ENCODE results near the gene CHPF. TPM values are rescaled to one million over a fixed set of nuclear protein-coding genes. Genes with fewer than 3 reads are reported as not detected.

Gene CHPF
- total and polyA plus RNA-seq, 9 donors, result 46.1 to 74.6 (median 61.9) TPM

DNA sequence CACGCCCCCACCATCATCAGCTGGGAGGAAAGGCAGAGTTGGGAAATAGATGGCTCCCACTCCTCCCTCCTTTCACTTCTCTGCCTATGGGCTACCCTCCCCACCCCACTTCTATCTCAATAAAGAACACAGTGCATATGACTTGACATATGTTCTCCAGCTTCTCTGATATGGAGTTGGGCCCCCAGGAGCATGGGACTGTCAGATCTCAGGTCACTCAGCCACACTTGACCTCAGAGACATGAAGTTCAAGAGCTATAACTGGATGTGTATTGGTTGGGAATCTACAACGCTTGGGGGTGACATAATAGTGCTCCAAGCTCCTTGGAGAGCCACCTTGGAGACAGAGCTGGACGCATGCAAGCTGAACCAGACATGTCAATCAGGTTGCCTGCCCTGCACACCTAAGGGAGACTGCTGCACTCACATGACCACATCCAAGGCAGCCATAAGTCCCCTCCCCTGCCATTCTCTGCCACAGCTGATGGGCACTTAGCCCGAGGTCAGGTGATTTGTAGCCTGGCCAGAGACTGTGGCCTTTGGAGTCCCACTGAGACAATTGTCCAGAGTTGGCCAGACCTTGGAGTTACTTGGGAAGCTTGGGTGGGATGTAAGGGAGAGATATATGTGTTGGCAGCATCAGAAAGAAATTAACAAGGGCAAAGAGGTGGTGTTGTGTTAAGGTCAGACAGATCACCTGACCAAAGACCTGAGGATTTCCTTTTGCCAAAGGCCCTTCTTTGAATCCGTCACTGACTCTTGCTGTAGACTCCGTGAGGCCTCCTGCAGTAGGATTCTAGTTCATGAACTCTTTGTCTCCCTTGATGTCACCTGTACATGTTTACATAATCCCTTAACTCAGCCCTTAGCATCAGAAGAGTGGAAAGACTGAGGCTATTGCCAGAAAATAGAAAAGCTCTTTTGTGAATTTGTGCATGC is 32.2 kb upstream of the CHPF start:
- WGBS (ENCODE audit: insufficient coverage), result 91% methylated on average over 4 of the region's 6 CpGs
- no peaks in the 10 kb centered on the region for H3K36me3 ChIP-seq (ENCODE audit: control insufficient read depth, insufficient read depth, low read length)

DNA sequence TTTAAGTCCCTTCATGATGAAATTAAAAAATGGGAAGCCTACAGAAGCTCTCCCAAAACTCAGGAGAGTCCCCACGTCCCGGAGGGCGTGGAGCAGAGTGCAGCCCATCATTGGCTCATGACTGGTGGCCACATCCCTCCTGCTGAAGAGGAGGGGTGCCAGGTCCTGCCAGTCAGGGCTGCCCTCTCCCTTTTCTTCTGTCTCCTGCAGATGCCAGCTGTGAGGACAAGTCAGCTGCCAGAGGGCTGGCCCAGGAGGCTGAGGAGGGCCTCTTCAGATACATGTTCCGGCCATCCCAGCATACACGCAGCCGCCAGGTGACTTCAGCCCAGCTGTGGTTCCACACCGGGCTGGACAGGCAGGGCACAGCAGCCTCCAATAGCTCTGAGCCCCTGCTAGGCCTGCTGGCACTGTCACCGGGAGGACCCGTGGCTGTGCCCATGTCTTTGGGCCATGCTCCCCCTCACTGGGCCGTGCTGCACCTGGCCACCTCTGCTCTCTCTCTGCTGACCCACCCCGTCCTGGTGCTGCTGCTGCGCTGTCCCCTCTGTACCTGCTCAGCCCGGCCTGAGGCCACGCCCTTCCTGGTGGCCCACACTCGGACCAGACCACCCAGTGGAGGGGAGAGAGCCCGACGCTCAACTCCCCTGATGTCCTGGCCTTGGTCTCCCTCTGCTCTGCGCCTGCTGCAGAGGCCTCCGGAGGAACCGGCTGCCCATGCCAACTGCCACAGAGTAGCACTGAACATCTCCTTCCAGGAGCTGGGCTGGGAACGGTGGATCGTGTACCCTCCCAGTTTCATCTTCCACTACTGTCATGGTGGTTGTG is 31.1 kb upstream of the CHPF start:
- Histone ChIP-seq H3K27me3 (ENCODE audit: control insufficient read depth, insufficient read depth, low read length) (peaks cover 21% of the 10 kb centered on the region), H3K9me3 (replicated peaks; ENCODE audit: control insufficient read depth, low read depth, low read length) (no peaks in the 10 kb centered on the region), H3K27ac (ENCODE audit: low read length) (no peak overlapping the region), H3K4me1 (ENCODE audit: control insufficient read depth, insufficient read depth, low read length) (peaks cover 42% of the 10 kb centered on the region), H3K4me3 (ENCODE audit: low read length) (no peak overlapping the region), H3K36me3 (ENCODE audit: control insufficient read depth, insufficient read depth, low read length) (peaks cover 4% of the 10 kb centered on the region)
- DNase-seq, result no peak
- 76% methylated on average over 20 of the region's 22 CpGs for WGBS (ENCODE audit: insufficient coverage)

More for the DNA sequence above, 32.2 kb upstream of the CHPF start:
- Histone ChIP-seq H3K27me3 (ENCODE audit: control insufficient read depth, insufficient read depth, low read length) (peaks cover 19% of the 10 kb centered on the region), H3K4me3 (ENCODE audit: low read length) (no peak overlapping the region), H3K9me3 (replicated peaks; ENCODE audit: control insufficient read depth, low read depth, low read length) (no peaks in the 10 kb centered on the region), H3K4me1 (ENCODE audit: control insufficient read depth, insufficient read depth, low read length) (peaks cover 36% of the 10 kb centered on the region), H3K27ac (ENCODE audit: low read length) (no peak overlapping the region)
- no peak for DNase-seq

GRCh38 chr2:219573166-219573565 is 29.6 kb upstream of the CHPF start:
- Histone ChIP-seq H3K4me3 (ENCODE audit: low read length) (no peak overlapping the region), H3K9me3 (replicated peaks; ENCODE audit: control insufficient read depth, low read depth, low read length) (no peaks in the 10 kb centered on the region), H3K36me3 (ENCODE audit: control insufficient read depth, insufficient read depth, low read length) (peaks cover 13% of the 10 kb centered on the region), H3K27me3 (ENCODE audit: control insufficient read depth, insufficient read depth, low read length) (peaks cover 18% of the 10 kb centered on the region), H3K27ac (ENCODE audit: low read length) (no peak overlapping the region), H3K4me1 (ENCODE audit: control insufficient read depth, insufficient read depth, low read length) (peaks cover 43% of the 10 kb centered on the region)
- WGBS (ENCODE audit: insufficient coverage), result no CpG with 5 or more reads among the region's 5 CpGs
- no peak for DNase-seq

DNA sequence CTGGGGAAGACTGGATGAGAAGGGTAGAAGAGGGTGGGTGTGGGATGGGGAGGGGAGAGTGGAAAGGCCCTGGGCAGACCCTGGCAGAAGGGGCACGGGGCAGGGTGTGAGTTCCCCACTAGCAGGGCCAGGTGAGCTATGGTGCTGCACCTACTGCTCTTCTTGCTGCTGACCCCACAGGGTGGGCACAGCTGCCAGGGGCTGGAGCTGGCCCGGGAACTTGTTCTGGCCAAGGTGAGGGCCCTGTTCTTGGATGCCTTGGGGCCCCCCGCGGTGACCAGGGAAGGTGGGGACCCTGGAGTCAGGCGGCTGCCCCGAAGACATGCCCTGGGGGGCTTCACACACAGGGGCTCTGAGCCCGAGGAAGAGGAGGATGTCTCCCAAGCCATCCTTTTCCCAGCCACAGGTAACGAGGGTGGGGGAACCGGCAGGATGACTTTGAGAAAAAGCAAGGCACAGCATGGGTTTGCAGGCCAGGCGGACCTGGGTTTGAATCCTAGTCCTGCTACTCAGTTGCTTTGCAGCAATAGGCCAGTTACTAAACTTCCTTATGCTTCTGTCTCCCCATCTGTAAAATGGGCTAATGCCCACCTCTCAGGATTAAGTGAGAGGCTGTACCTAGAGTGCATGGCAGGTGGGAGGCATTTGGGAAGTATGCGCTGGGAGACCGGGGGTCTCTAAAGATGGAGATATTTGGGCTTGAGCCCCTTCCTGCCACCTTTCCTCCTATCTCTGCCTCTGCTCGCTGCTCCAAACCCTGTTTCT is 28.8 kb upstream of the CHPF start, which contains the start of gene INHA:
INHA (plus strand) TSS at position 74 of the 765 bp plus-strand sequence; CDS start at position 139, 65 bp downstream.
- no peaks in the 10 kb centered on the region for H3K9me3 ChIP-seq (replicated peaks; ENCODE audit: control insufficient read depth, low read depth, low read length)
- H3K27me3 ChIP-seq (ENCODE audit: control insufficient read depth, insufficient read depth, low read length), result peaks cover 17% of the 10 kb centered on the region
- DNase-seq, result no peak
- WGBS (ENCODE audit: insufficient coverage), result 77% methylated on average over 9 of the region's 13 CpGs
- H3K4me3 ChIP-seq (ENCODE audit: low read length), result peak within 1 kb of the TSS; percentile 72
- peaks cover 20% of the 10 kb centered on the region for H3K36me3 ChIP-seq (ENCODE audit: control insufficient read depth, insufficient read depth, low read length)
- peaks cover 43% of the 10 kb centered on the region for H3K4me1 ChIP-seq (ENCODE audit: control insufficient read depth, insufficient read depth, low read length)
- peak within 1 kb of the TSS; percentile 85 for H3K27ac ChIP-seq (ENCODE audit: low read length)

- H3K27ac ChIP-seq (ENCODE audit: low read length), result peak within 1 kb of the TSS; percentile 85
- H3K4me3 ChIP-seq (ENCODE audit: low read length), result peak within 1 kb of the TSS; percentile 72
- peaks cover 15% of the 10 kb centered on the region for H3K27me3 ChIP-seq (ENCODE audit: control insufficient read depth, insufficient read depth, low read length)
- 4% methylated on average over 39 of the region's 42 CpGs for WGBS (ENCODE audit: insufficient coverage)
- H3K36me3 ChIP-seq (ENCODE audit: control insufficient read depth, insufficient read depth, low read length), result peaks cover 29% of the 10 kb centered on the region
- no peaks in the 10 kb centered on the region for H3K9me3 ChIP-seq (replicated peaks; ENCODE audit: control insufficient read depth, low read depth, low read length)
- DNase-seq, result peak; percentile 92
- H3K4me1 ChIP-seq (ENCODE audit: control insufficient read depth, insufficient read depth, low read length), result peaks cover 35% of the 10 kb centered on the region
Observed at GRCh38 chr2:219571311-219572236, 28.0 kb upstream of the CHPF start, which contains the start of gene OBSL1. TSS of gene OBSL1 (minus strand) at chr2:219571539. CDS start at chr2:219571232, 307 bp downstream.

DNA sequence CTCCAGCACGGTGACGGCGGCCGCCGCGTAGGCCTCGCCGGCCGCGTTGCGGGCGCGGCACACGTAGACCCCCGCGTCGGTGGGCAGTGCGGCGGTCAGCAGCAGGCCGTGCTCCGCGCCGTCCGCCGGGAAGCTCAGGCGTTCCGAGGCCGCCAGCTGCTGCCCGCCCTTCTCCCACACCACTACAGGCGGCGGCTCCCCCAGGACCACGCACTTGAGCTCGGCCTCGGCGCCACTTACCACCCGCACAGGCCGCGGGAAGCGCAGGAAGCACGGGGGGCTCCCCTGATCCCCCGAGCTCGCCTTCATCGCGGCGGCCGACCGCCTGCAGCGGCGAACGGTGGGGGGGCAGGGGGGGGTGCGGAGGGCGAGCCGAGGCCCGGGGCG is 27.3 kb upstream of the CHPF start:
- Histone ChIP-seq H3K27me3 (ENCODE audit: control insufficient read depth, insufficient read depth, low read length) (peaks cover 15% of the 10 kb centered on the region), H3K9me3 (replicated peaks; ENCODE audit: control insufficient read depth, low read depth, low read length) (no peaks in the 10 kb centered on the region), H3K27ac (ENCODE audit: low read length) (peak overlapping the region; percentile 51), H3K36me3 (ENCODE audit: control insufficient read depth, insufficient read depth, low read length) (peaks cover 35% of the 10 kb centered on the region), H3K4me1 (ENCODE audit: control insufficient read depth, insufficient read depth, low read length) (peaks cover 32% of the 10 kb centered on the region), H3K4me3 (ENCODE audit: low read length) (peak overlapping the region; percentile 72)
- peak; percentile 55 for DNase-seq
- under 1% methylated on average over 49 of the region's 55 CpGs for WGBS (ENCODE audit: insufficient coverage)

GRCh38 chr2:219570194-219570923 is 26.8 kb upstream of the CHPF start:
- Histone ChIP-seq H3K27me3 (ENCODE audit: control insufficient read depth, insufficient read depth, low read length) (peaks cover 15% of the 10 kb centered on the region), H3K4me3 (ENCODE audit: low read length) (peak overlapping the region; percentile 72), H3K36me3 (ENCODE audit: control insufficient read depth, insufficient read depth, low read length) (peaks cover 41% of the 10 kb centered on the region), H3K9me3 (replicated peaks; ENCODE audit: control insufficient read depth, low read depth, low read length) (no peaks in the 10 kb centered on the region), H3K4me1 (ENCODE audit: control insufficient read depth, insufficient read depth, low read length) (peaks cover 33% of the 10 kb centered on the region), H3K27ac (ENCODE audit: low read length) (peak overlapping the region; percentile 47)
- DNase-seq, result peak; percentile 50
- 3% methylated on average over 95 of the region's 95 CpGs for WGBS (ENCODE audit: insufficient coverage)

GRCh38 chr2:219569635-219570034 is 26.0 kb upstream of the CHPF start:
- peak; percentile 3 for DNase-seq
- Histone ChIP-seq H3K36me3 (ENCODE audit: control insufficient read depth, insufficient read depth, low read length) (peaks cover 48% of the 10 kb centered on the region), H3K9me3 (replicated peaks; ENCODE audit: control insufficient read depth, low read depth, low read length) (no peaks in the 10 kb centered on the region), H3K4me3 (ENCODE audit: low read length) (peak overlapping the region; percentile 72), H3K27me3 (ENCODE audit: control insufficient read depth, insufficient read depth, low read length) (peaks cover 11% of the 10 kb centered on the region), H3K27ac (ENCODE audit: low read length) (no peak overlapping the region), H3K4me1 (ENCODE audit: control insufficient read depth, insufficient read depth, low read length) (peaks cover 27% of the 10 kb centered on the region)
- WGBS (ENCODE audit: insufficient coverage), result 86% methylated on average over 3 of the region's 6 CpGs

All from muscle of leg (tissue), 11 donors.